ENCODE measurements around the gene ASXL1.

ASXL1 gene

DNA sequence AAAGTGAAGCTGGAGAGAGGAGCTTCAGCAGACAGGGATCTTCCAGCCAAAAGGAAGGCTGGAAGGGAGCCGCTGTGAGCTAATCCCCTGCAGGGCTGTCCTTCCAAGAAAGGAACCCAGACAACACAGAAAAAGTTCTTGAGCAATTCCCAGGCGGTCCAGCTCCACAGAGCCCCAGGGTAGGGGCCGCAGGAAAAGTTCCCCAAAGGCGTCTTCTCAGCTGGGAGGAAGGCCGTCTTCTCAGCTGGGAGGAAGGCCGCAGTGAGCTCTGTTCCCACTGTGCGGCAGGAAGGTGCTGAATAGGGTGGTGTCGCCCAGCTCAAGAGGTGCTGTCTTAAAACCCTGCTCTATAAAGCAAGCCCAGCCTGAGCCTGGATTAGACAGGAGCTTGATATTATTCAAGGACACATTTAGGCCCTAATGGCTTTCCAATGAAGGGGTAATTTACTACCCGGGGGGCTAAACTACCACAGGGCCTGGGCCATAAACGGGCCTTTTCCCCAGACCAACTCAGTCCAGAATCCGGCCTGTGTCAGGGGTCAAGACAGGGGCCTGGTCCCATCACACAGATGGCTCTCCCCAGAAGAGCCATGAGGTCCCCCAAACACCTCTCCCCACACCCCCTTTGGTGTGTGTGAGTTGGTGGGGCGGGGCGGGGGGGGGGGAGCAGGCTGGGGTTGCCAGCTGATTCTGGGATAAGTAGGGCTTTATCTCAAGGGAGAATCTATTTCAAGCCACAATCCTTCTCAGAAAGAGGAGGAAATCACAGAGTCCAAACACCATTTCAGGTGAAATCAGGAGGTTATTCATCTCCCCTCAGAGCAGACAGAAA, 123.4 kb downstream of the ASXL1 start:
- DNase-seq (ENCODE audit: low spot score): peak; percentile 66
- Histone ChIP-seq H3K4me3 (ENCODE audit: severe bottlenecking) (no peak overlapping the region), H3K4me1 (ENCODE audit: insufficient read depth, poor library complexity, severe bottlenecking) (no peaks in the 10 kb centered on the region), H3K9me3 (ENCODE audit: severe bottlenecking) (no peaks in the 10 kb centered on the region), H3K27me3 (ENCODE audit: insufficient read depth, poor library complexity, severe bottlenecking) (no peaks in the 10 kb centered on the region), H3K27ac (ENCODE audit: poor library complexity, severe bottlenecking) (peak overlapping the region; percentile 51), H3K36me3 (ENCODE audit: low read depth) (no peaks in the 10 kb centered on the region)
- no peak for ATAC-seq (ENCODE audit: low read depth)
- TF ChIP-seq, protein P1, sequence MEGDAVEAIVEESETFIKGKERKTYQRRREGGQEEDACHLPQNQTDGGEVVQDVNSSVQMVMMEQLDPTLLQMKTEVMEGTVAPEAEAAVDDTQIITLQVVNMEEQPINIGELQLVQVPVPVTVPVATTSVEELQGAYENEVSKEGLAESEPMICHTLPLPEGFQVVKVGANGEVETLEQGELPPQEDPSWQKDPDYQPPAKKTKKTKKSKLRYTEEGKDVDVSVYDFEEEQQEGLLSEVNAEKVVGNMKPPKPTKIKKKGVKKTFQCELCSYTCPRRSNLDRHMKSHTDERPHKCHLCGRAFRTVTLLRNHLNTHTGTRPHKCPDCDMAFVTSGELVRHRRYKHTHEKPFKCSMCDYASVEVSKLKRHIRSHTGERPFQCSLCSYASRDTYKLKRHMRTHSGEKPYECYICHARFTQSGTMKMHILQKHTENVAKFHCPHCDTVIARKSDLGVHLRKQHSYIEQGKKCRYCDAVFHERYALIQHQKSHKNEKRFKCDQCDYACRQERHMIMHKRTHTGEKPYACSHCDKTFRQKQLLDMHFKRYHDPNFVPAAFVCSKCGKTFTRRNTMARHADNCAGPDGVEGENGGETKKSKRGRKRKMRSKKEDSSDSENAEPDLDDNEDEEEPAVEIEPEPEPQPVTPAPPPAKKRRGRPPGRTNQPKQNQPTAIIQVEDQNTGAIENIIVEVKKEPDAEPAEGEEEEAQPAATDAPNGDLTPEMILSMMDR (IDR thresholded peaks at IDR 0.05; ENCODE audit: poor library complexity, severe bottlenecking): no peak

DNA sequence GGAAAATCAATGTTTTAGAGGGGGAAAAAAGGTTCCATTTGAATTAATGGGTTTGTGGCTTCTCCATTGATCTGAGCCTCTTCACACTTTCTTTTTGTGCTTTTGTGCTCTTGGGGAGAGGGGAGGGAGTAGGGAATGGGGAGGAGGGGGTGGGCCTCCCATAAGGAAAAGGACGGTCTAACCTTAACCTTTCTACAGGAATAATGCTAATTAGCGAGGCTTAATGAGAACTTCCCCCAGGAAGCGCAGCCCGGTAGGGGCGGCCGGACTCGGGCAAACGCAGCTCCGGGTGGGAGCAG, 124.0 kb downstream of the ASXL1 start:
- no peaks in the 10 kb centered on the region for H3K27me3 ChIP-seq (ENCODE audit: insufficient read depth, poor library complexity, severe bottlenecking)
- no peaks in the 10 kb centered on the region for H3K9me3 ChIP-seq (ENCODE audit: severe bottlenecking)
- TF ChIP-seq, protein P1 (IDR thresholded peaks at IDR 0.05; ENCODE audit: poor library complexity, severe bottlenecking): no peak
- H3K4me3 ChIP-seq (ENCODE audit: severe bottlenecking): peak overlapping the region; percentile 75
- no peak for ATAC-seq (ENCODE audit: low read depth)
- no peaks in the 10 kb centered on the region for H3K4me1 ChIP-seq (ENCODE audit: insufficient read depth, poor library complexity, severe bottlenecking)
- no peak for DNase-seq (ENCODE audit: low spot score)
- H3K27ac ChIP-seq (ENCODE audit: poor library complexity, severe bottlenecking): peak overlapping the region; percentile 51
- no peaks in the 10 kb centered on the region for H3K36me3 ChIP-seq (ENCODE audit: low read depth)

DNA sequence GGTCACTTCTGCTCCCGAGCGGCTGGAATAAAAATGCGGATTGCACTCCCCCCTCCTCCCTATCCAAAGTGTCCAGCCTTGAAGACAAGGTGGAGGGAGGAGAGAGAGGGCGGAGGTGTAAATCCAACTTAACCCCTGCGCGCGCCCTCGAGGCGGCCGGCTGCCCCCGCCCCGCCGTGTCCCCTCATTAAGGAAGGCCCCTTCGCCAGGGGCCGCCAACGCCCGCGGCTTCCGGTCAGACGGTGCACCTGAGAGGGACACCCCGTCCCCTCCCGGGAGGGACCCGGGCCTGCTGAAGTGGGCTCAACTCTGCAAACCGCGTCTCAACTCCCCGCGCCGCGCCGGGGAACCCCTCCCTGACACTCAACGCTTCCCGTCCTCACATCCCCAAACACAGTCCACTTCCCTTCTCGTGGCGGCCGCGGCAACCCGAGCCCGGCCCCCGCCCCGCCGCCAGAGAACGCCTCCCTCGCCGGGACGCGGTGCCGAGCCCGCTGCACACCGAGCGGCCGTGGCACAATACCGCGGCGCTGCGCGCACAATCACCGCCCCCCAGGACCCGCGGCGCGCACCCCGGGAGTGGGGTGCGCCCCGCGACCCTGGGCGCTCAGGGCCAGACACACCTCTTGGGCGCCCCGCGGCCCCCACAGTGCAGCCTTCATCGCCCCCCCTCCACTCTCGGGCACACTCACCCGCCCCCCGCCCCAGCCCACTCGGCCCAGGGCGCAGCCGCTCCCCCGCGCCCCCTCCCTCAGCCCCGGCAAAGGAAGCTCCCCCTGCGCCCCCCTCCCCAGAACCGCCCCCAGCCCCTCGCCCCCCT, 124.5 kb downstream of the ASXL1 start:
- H3K36me3 ChIP-seq (ENCODE audit: low read depth): no peaks in the 10 kb centered on the region
- no peaks in the 10 kb centered on the region for H3K27me3 ChIP-seq (ENCODE audit: insufficient read depth, poor library complexity, severe bottlenecking)
- H3K4me1 ChIP-seq (ENCODE audit: insufficient read depth, poor library complexity, severe bottlenecking): no peaks in the 10 kb centered on the region
- peak overlapping the region; percentile 75 for H3K4me3 ChIP-seq (ENCODE audit: severe bottlenecking)
- DNase-seq (ENCODE audit: low spot score) (peak; percentile 87), ATAC-seq (ENCODE audit: low read depth) (peak; percentile 35)
- TF ChIP-seq, protein P1 (IDR thresholded peaks at IDR 0.05; ENCODE audit: poor library complexity, severe bottlenecking): no peak
- no peaks in the 10 kb centered on the region for H3K9me3 ChIP-seq (ENCODE audit: severe bottlenecking)
- peak overlapping the region; percentile 51 for H3K27ac ChIP-seq (ENCODE audit: poor library complexity, severe bottlenecking)

DNA sequence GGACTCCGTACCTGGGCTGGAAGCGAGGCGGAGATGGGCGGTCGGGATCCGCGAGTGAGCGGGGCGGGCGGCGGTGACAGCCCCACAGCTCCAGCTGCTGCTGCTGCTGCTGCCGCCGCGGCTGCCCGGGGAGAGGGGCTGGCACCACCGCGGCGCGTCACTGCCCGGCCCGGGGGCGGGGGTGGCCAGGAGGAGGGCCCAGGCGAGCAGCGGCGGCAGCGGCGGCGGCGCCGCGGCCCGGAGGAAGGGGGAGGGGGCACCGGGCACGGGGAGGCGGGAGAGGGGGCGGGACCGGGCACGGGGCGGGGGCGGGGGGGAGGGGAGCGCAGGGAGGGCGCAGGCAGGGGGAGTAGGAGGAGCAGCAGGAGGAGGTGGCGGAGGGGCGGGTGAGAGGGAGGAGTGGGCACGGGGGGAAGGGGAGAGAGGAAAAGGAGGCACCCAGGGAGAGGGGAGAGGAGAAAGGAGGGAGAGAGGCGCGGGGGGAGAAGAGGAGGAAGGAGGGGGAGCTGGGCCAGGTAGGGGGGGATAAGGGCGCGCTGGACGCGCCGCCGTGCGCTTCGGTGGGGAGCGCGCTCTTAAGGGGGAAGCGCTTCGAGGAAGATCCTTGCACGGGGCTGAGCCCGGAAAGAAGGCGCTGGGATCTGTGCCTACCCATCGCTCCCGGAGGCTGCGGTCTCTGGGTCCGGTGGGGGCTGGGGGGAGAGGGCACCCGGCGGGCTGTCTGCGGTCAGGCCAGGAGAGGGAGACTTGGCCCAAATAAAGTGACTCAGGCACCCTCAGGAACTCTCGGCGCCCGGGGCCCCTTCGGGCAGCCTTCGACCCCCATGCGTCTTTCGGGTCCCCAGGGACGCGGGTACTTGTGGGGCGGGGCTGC, 125.5 kb downstream of the ASXL1 start:
- Histone ChIP-seq H3K4me1 (ENCODE audit: insufficient read depth, poor library complexity, severe bottlenecking) (no peaks in the 10 kb centered on the region), H3K27me3 (ENCODE audit: insufficient read depth, poor library complexity, severe bottlenecking) (no peaks in the 10 kb centered on the region), H3K36me3 (ENCODE audit: low read depth) (no peaks in the 10 kb centered on the region), H3K4me3 (ENCODE audit: severe bottlenecking) (peak overlapping the region; percentile 75), H3K27ac (ENCODE audit: poor library complexity, severe bottlenecking) (peak overlapping the region; percentile 51), H3K9me3 (ENCODE audit: severe bottlenecking) (no peaks in the 10 kb centered on the region)
- TF ChIP-seq, protein P1 (IDR thresholded peaks at IDR 0.05; ENCODE audit: poor library complexity, severe bottlenecking): no peak
- ATAC-seq (ENCODE audit: low read depth) (peak; percentile 59), DNase-seq (ENCODE audit: low spot score) (peak; percentile 89)

Data from RWPE2 (cell line).